K562 (cell line): ENCODE data around the gene ID2. TPM values are rescaled to one million over a fixed set of nuclear protein-coding genes. Genes with fewer than 3 reads are reported as not detected.

Experiments used
- ATF3 ChIP-seq, 2 experiments: fragments of 450-650 bp in 1 of 2; sonication (generic) in 1 of 2; formaldehyde crosslinking in 1 of 2; IDR thresholded peaks in 1 of 2; conservative IDR thresholded peaks in 1 of 2; 2 replicates each; pipeline versions ENCODE4 v1.6.1 to v1.8.1; 2016 to 2023; ENCODE audit warnings: mild to moderate bottlenecking in 2 of 2, moderate library complexity in 2 of 2, inconsistent platforms in 1 of 2, missing genetic modification reagents in 1 of 2
- CTBP1 ChIP-seq: fragments of 450-650 bp; IDR thresholded peaks from 2 replicates; pipeline ENCODE4 v1.6.1; 2016; ENCODE audit warnings: borderline replicate concordance
- DIDO1 ChIP-seq: fragments of 450-650 bp; IDR thresholded peaks from 2 replicates; pipeline ENCODE4 v1.6.1; 2016; ENCODE audit warnings: low read depth, missing biosample characterization, missing genetic modification characterization
- EP300 ChIP-seq: IDR thresholded peaks from 2 replicates; pipeline ENCODE4 v1.6.1; 2012; ENCODE audit warnings: low read length, improper control_type of control experiment
- FOXJ2 ChIP-seq: fragments of 200-800 bp; sonication (Bioruptor generic); IDR thresholded peaks from 2 replicates; pipeline ENCODE4 v1.6.1; 2016; ENCODE audit warnings: missing genetic modification characterization, missing compliant biosample characterization
- HDAC3 ChIP-seq: fragments of 450-650 bp; IDR thresholded peaks from 2 replicates; pipeline ENCODE4 v1.6.1; 2018; ENCODE audit warnings: borderline replicate concordance, mild to moderate bottlenecking, moderate library complexity; ENCODE audit not compliant: partially characterized antibody
- HNRNPK ChIP-seq: fragments of 200-400 bp; formaldehyde crosslinking; IDR thresholded peaks from one replicate; pipeline ENCODE4 v1.6.1; 2018; ENCODE audit warnings: mild to moderate bottlenecking, low read depth, low read length; ENCODE audit not compliant: poor library complexity, severe bottlenecking
- LEF1 ChIP-seq: fragments of 450-650 bp; IDR thresholded peaks from 2 replicates; pipeline ENCODE4 v1.6.1; 2016; ENCODE audit warnings: mild to moderate bottlenecking
- MCM3 ChIP-seq: fragments of 450-650 bp; IDR thresholded peaks from 2 replicates; pipeline ENCODE4 v1.6.1; 2016
- MYC ChIP-seq, 2 experiments: fragments of 250-450 bp in 1 of 2; sonication (Bioruptor Pico) in 1 of 2; IDR thresholded peaks; 2 replicates each; pipeline versions ENCODE4 v1.5.1 to v1.6.1; 2012 to 2021; ENCODE audit warnings: low read depth in 2 of 2, borderline replicate concordance in 1 of 2, improper control_type of control experiment in 1 of 2, low read length in 1 of 2, mild to moderate bottlenecking in 1 of 2, moderate library complexity in 1 of 2
- NKRF ChIP-seq: fragments of 450-650 bp; IDR thresholded peaks from 2 replicates; pipeline ENCODE4 v1.6.1; 2016; ENCODE audit warnings: borderline replicate concordance
- RBM39 ChIP-seq: fragments of 200-400 bp; formaldehyde crosslinking; optimal IDR thresholded peaks from 2 replicates; pipeline ENCODE3; 2018; ENCODE audit warnings: low read depth, low read length
- RCOR1 ChIP-seq, 2 experiments: IDR thresholded peaks; 2 replicates each; pipeline ENCODE4 v1.6.1; 2012; ENCODE audit warnings: low read depth in 2 of 2, low read length in 2 of 2, borderline replicate concordance in 1 of 2, improper control_type of control experiment in 1 of 2
- RHOXF2B ChIP-seq: fragments of 250-450 bp; sonication (Bioruptor Pico); conservative IDR thresholded peaks from 2 replicates; pipeline ENCODE4 v1.5.1; 2021
- SLC30A9 ChIP-seq: fragments of 250-450 bp; sonication (Bioruptor Pico); IDR thresholded peaks from 2 replicates; pipeline ENCODE4 v1.8.0; 2022; ENCODE audit warnings: mild to moderate bottlenecking, moderate library complexity
- SRSF9 ChIP-seq: fragments of 200-400 bp; formaldehyde crosslinking; IDR thresholded peaks from 2 replicates; pipeline ENCODE4 v1.6.1; 2017; ENCODE audit warnings: low read depth, low read length, borderline replicate concordance
- TCF15 ChIP-seq: fragments of 250-450 bp; sonication (Bioruptor Pico); IDR thresholded peaks from 2 replicates; pipeline ENCODE4 v1.8.0; 2022; ENCODE audit warnings: moderate library complexity, mild to moderate bottlenecking, inconsistent platforms
- ZFX ChIP-seq: sonication (generic); formaldehyde crosslinking; IDR thresholded peaks from 2 replicates; pipeline ENCODE4 v1.8.0; 2022; ENCODE audit warnings: mild to moderate bottlenecking, missing genetic modification reagents, moderate library complexity
- ZNF408 ChIP-seq: fragments of 250-450 bp; sonication (Bioruptor Pico); IDR thresholded peaks from 2 replicates; pipeline ENCODE4 v1.4.0; 2020; ENCODE audit warnings: low read depth, mild to moderate bottlenecking, moderate library complexity
- ZNF512 ChIP-seq: IDR thresholded peaks from 2 replicates; pipeline ENCODE4 v1.6.1; 2016; ENCODE audit warnings: missing genetic modification characterization, missing compliant biosample characterization
- ZNF57 ChIP-seq: fragments of 450-650 bp; formaldehyde crosslinking; IDR thresholded peaks from 2 replicates; pipeline ENCODE4 v1.4.0; 2020; ENCODE audit warnings: mild to moderate bottlenecking, moderate library complexity
- polyA plus RNA-seq, 8 experiments: library from polyadenylated mRNA; depleted of rRNA in 4 of 8; stranded (reverse) in 5 of 8; unstranded in 3 of 8; fragments of >200 nt; fragmentation: Nextera tagmentation in 2 of 8; fragmentation: Illumina TruSeq in 1 of 8; extraction: Ambion mirVana in 2 of 8; extraction: Trizol in 1 of 8; gene quantifications; 2 replicates each; pipeline versions ENCODE4 v1.2.1 to v1.2.3, GENCODE V29; 2011 to 2014; ENCODE audit warnings: inconsistent platforms in 1 of 8, missing spikeins in 1 of 8
- total RNA-seq, 7 experiments: library from RNA; depleted of rRNA in 6 of 7; stranded (reverse); fragments of >200 nt in 6 of 7; fragmentation: Illumina TruSeq in 2 of 7; extraction: Trizol in 2 of 7; gene quantifications; 2 replicates each; pipeline versions ENCODE4 v1.2.1 to v1.2.3, GENCODE V29; 2011 to 2021; ENCODE audit warnings: low replicate concordance in 1 of 7

Gene ID2
- total and polyA plus RNA-seq, 9 of the 15 experiments (the other 6 are each of a cell fraction or from before 2014, with no cell fraction given): 8.0 to 35.7 (median 16.6) TPM

GRCh38 chr2:8681786-8682692 is at the start of gene ID2 (continued):
- TF ChIP-seq ATF3 (IDR thresholded peaks at IDR 0.05) (no peak), ATF3 (CRISPR knock-in tag; conservative IDR thresholded peaks at IDR 0.05) (peak; percentile 83; the same call in 1 of the 2 replicates), HNRNPK (no peak), EP300 (0 out of 2 replicates have a peak, but pooled peaks have one; percentile 5), MYC (IDR thresholded peaks at IDR 0.05; ENCODE audit: low read depth, low read length) (0 out of 2 replicates have a peak, but pooled peaks have one; percentile 26), MYC (CRISPR knock-in tag; IDR thresholded peaks at IDR 0.05; ENCODE audit: borderline replicate concordance, low read depth) (no peak; the same call in 1 of the 2 replicates), TCF15 (no peak), RHOXF2B (CRISPR knock-in tag) (no peak), DIDO1 (tag) (no peak), ZNF512 (tag) (no peak), ZFX (peak; percentile 55; the same call in 1 of the 2 replicates), LEF1 (no peak), MCM3 (no peak), SLC30A9 (CRISPR knock-in tag) (no peak), RBM39 (no peak), RCOR1 (IDR thresholded peaks at IDR 0.05; ENCODE audit: borderline replicate concordance in 1 of 2, low read depth in 2 of 2, low read length in 2 of 2) (peak in 1 of 2 experiments; percentile 42; a peak in 1 of 4 replicates), ZNF408 (no peak), CTBP1 (peak; percentile 85), SRSF9 (no peak), HDAC3 (no peak), FOXJ2 (tag) (no peak), ZNF57 (CRISPR knock-in tag) (no peak), NKRF (peak; percentile 22; the same call in 1 of the 2 replicates)
